Medulla oblongata (tissue), 1 donor: ENCODE results near the gene MSANTD7.

Experiments
- DNase-seq: peaks from one replicate; pipeline ENCODE4 v3.0.0-alpha.2; 2015; ENCODE audit errors: extremely low spot score

MSANTD7 gene

GRCh38 chr10:14880229-14880628 lies 42.1 kb downstream of the MSANTD7 start:
- no peak for DNase-seq

- no peak for DNase-seq
These were observed 46.0 kb downstream of the MSANTD7 start for GRCh38 chr10:14884082-14884481.
